Kidney (tissue), 14 donors: Measurements from ENCODE around the gene P3H3. TPM values are rescaled to one million over a fixed set of nuclear protein-coding genes. Genes with fewer than 3 reads are reported as not detected.

Source experiments
- DNase-seq, 5 donors: peaks; one replicate each; pipeline ENCODE4 v3.0.0-alpha.2; 2013 to 2020
- FAIRE-seq: peaks from 2 replicates; lab custom pipeline; 2012; peaks lifted over from hg19 to GRCh38; lab: Jason Lieb, UNC
- H3K27ac ChIP-seq, 2 donors: one replicate each; pipeline ENCODE4 v1.7.0; 2013; ENCODE audit warnings: low read depth in 2 of 2, low read length in 2 of 2, inconsistent platforms in 1 of 2
- H3K27me3 ChIP-seq: one replicate; pipeline ENCODE4 v1.7.1; 2013; ENCODE audit warnings: low read length, inconsistent platforms; ENCODE audit not compliant: control insufficient read depth, insufficient read depth
- H3K36me3 ChIP-seq, 3 donors: one replicate each; pipeline versions ENCODE4 v1.7.0 to v1.7.1; 2013; ENCODE audit warnings: low read length in 3 of 3, control low read depth in 1 of 3, inconsistent platforms in 1 of 3; ENCODE audit not compliant: insufficient read depth in 3 of 3, control insufficient read depth in 2 of 3
- H3K4me1 ChIP-seq, 3 donors: one replicate each; pipeline versions ENCODE4 v1.7.0 to v1.7.1; 2013; ENCODE audit warnings: low read length in 3 of 3, inconsistent platforms in 1 of 3, low read depth in 1 of 3; ENCODE audit not compliant: control insufficient read depth in 2 of 3, insufficient read depth in 2 of 3
- H3K4me3 ChIP-seq, 3 donors: one replicate each; pipeline versions ENCODE4 v1.7.0 to v1.8.1; 2013; ENCODE audit warnings: low read length in 3 of 3, control low read depth in 1 of 3, inconsistent platforms in 1 of 3
- H3K9ac ChIP-seq, 3 donors: one replicate each; pipeline versions ENCODE4 v1.7.0 to v1.7.1; 2013; ENCODE audit warnings: low read length in 3 of 3, control low read depth in 1 of 3, inconsistent platforms in 1 of 3
- H3K9me3 ChIP-seq, 3 donors: one replicate each; pipeline versions ENCODE4 v1.7.0 to v1.7.1; 2013; ENCODE audit warnings: low read length in 3 of 3, control low read depth in 1 of 3, inconsistent platforms in 1 of 3; ENCODE audit not compliant: control insufficient read depth in 2 of 3, insufficient read depth in 1 of 3
- intact Hi-C: fragments of 100-400 bp; cut with DNase I; formaldehyde crosslinking; loops from one replicate; pipeline ENCODE4 v1.11.1; 2022
- polyA plus RNA-seq: library from polyadenylated mRNA; stranded (reverse); fragments of 350-450 nt; fragmentation: Illumina TruSeq; extraction: RNeasy Lipid Tissue Mini Kit (QIAGEN cat#74804); gene quantifications from one replicate; pipeline ENCODE4 v1.2.3, GENCODE V29; 2014; ENCODE audit warnings: low read depth, low replicate concordance; ENCODE audit not compliant: insufficient read depth
- total RNA-seq: library from RNA; stranded (reverse); fragmentation: NEBNext Ultra II Directional; extraction: Animal tissue kit (Norgen Biotek cat#: 25700); gene quantifications from one replicate; pipeline ENCODE4 v1.2.1, GENCODE V29; 2021
- TF ChIP-seq, protein P1 (sequence below): IDR thresholded peaks from 3 replicates; pipeline ENCODE4 v1.5.1; 2012; ENCODE audit warnings: mild to moderate bottlenecking, moderate library complexity, borderline replicate concordance; ENCODE audit not compliant: insufficient read depth; ENCODE audit errors: extremely low read depth
- donor health status: control.
- donor health status: control.
- donor health status: control.
- donor health status: control.
- donor health status: control.
- donor health status: DM: yes; HTN: yes; CAD: no.
- donor health status: Normal renal cell carcinoma (clear cell type).

Gene P3H3
- total and polyA plus RNA-seq, 2 donors from 2014 or later: 17.0 to 18.5 TPM

DNA sequence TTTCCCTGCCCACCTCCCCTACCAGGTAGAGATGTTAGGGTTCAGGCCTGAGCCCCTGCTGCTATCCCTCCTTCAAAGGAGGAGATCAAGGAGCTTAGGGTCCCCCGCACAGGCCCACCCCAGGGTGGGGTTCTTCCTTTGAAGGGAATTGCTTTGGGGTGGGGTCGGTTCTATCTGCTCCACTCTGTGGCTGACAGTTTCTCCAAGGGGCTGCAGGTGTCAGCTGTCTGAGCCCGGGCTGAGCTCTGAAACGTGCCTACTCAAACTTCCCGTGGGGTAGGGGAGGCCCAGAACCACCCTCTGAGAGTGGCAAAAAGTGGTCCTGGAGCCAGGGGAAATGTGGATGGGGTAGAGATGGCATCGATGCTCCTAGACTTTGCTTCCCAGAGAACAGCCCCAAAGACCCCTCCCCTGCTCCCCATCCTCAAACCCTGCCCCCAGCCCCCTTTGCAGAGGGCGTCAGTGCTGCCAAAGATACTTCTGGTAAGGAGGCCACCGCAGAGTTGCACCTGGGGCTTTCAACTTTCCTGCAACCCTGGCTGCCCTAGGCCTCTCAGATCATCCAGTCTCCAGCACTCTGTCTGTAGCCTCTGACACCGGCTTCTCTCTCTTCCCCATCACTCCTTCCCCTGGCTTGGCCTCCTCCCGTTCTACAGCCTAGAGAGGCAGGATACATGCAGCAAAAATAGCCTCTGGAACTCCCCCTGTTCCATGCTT lies 45.2 kb upstream of the P3H3 start:
- no peak for DNase-seq
- TF ChIP-seq, protein P1, sequence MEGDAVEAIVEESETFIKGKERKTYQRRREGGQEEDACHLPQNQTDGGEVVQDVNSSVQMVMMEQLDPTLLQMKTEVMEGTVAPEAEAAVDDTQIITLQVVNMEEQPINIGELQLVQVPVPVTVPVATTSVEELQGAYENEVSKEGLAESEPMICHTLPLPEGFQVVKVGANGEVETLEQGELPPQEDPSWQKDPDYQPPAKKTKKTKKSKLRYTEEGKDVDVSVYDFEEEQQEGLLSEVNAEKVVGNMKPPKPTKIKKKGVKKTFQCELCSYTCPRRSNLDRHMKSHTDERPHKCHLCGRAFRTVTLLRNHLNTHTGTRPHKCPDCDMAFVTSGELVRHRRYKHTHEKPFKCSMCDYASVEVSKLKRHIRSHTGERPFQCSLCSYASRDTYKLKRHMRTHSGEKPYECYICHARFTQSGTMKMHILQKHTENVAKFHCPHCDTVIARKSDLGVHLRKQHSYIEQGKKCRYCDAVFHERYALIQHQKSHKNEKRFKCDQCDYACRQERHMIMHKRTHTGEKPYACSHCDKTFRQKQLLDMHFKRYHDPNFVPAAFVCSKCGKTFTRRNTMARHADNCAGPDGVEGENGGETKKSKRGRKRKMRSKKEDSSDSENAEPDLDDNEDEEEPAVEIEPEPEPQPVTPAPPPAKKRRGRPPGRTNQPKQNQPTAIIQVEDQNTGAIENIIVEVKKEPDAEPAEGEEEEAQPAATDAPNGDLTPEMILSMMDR: no peak
- H3K27me3 ChIP-seq: no peaks in the 10 kb centered on the region
- no peak overlapping the region for H3K4me3 ChIP-seq
- H3K27ac ChIP-seq: no peak overlapping the region
- no peaks in the 10 kb centered on the region for H3K36me3 ChIP-seq
- H3K9me3 ChIP-seq: no peaks in the 10 kb centered on the region
- no peak overlapping the region for H3K9ac ChIP-seq
- H3K4me1 ChIP-seq: peaks cover 0 to 12% (median 10%) of the 10 kb centered on the region in 3 donors
- FAIRE-seq: no peak
- intact Hi-C loops: no loop called here

DNA sequence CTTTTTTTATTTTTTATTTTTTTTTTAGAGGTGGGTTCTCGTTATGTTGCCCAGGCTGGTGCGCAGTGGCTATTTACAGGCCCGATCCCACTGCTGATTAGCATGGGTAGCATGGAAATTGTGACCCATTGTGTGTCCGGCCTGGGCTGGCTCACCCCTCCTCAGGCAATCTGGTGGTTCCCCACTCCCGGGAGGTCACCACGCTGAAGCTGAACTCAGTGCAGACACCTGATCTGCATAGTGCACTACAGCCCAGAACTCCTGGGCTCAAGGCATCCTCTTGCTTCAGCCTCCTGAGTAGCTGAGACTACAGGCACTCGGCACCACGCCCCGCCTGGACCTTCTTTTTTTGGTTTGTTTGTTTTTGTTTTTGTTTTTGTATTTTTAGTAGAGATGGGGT lies 44.4 kb upstream of the P3H3 start:
- Histone ChIP-seq H3K27me3 (no peaks in the 10 kb centered on the region), H3K9ac (no peak overlapping the region), H3K4me1 (peaks cover 0 to 10% (median 8%) of the 10 kb centered on the region in 3 donors), H3K4me3 (no peak overlapping the region), H3K36me3 (no peaks in the 10 kb centered on the region), H3K27ac (no peak overlapping the region), H3K9me3 (no peaks in the 10 kb centered on the region)
- intact Hi-C loops: no loop called here
- FAIRE-seq: no peak
- DNase-seq: no peak
- TF ChIP-seq, protein P1: no peak

DNA sequence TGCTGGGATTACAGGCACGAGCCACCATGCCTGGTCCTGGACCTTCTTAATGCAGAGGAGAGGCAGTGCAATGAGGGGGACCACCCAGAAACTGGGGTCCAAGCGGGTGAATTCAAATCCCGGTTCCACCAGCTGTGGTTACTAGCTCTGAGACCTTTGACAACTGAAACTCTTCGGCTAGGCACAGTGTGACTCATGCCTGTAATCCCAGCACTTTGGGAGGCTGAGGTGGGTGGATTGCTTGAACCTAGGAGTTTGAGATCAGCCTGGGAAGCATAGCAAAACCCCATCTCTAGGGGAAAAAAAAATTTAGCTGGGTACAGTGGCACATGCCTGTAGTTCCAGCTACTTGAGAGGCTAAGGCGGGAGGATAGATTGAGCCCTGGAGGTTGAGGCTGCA lies 43.9 kb upstream of the P3H3 start:
- Histone ChIP-seq H3K4me1 (peaks cover 0 to 7% (median 6%) of the 10 kb centered on the region in 3 donors), H3K9ac (no peak overlapping the region), H3K4me3 (no peak overlapping the region), H3K27me3 (no peaks in the 10 kb centered on the region), H3K27ac (no peak overlapping the region), H3K36me3 (no peaks in the 10 kb centered on the region), H3K9me3 (no peaks in the 10 kb centered on the region)
- TF ChIP-seq, protein P1: no peak
- FAIRE-seq (no peak), DNase-seq (no peak)
- intact Hi-C loops: no loop called here
